Heart left ventricle (tissue), 16 donors: Measurements from ENCODE around the gene FJX1. TPM values are rescaled to one million over a fixed set of nuclear protein-coding genes. Genes with fewer than 3 reads are reported as not detected.

Experiments
- ATAC-seq, 4 donors: fragments of 200-7000 bp; cut with Tn5 transposase; one replicate each; pipeline ENCODE4 v1.9.1; 2020 to 2022; ENCODE audit warnings: moderate library complexity in 4 of 4, mild to moderate bottlenecking in 3 of 4, moderate number of reproducible peaks in 1 of 4
- DNase-seq, 5 donors: peaks; one replicate each; pipeline ENCODE4 v3.0.0-alpha.2; 2020
- H3K27ac ChIP-seq, 12 donors: fragments of 200-600 bp; sonication (generic) in 4 of 12; one replicate each; pipeline versions ENCODE4 v1.5.0 to v1.8.0; 2016 to 2022; ENCODE audit warnings: mild to moderate bottlenecking in 2 of 12
- H3K27me3 ChIP-seq, 9 donors: fragments of 200-600 bp; sonication (generic) in 2 of 9; one replicate each; pipeline versions ENCODE4 v1.5.1 to v1.8.0; 2016 to 2022; ENCODE audit warnings: mild to moderate bottlenecking in 3 of 9
- H3K36me3 ChIP-seq, 9 donors: fragments of 200-600 bp; sonication (generic) in 2 of 9; one replicate each; pipeline versions ENCODE4 v1.5.0 to v1.8.0; 2018 to 2022; ENCODE audit warnings: mild to moderate bottlenecking in 2 of 9
- H3K4me1 ChIP-seq, 12 donors: fragments of 200-600 bp; sonication (generic) in 4 of 12; one replicate each; pipeline versions ENCODE4 v1.5.0 to v1.8.0; 2016 to 2022; ENCODE audit warnings: mild to moderate bottlenecking in 3 of 12
- H3K4me3 ChIP-seq, 12 donors: fragments of 200-600 bp; sonication (generic) in 4 of 12; one replicate each; pipeline versions ENCODE4 v1.5.0 to v1.8.0; 2017 to 2022; ENCODE audit warnings: mild to moderate bottlenecking in 9 of 12, moderate library complexity in 4 of 12
- H3K9me3 ChIP-seq, 12 donors: fragments of 200-600 bp; sonication (generic) in 4 of 12; one replicate each; pipeline versions ENCODE4 v1.5.0 to v1.8.0; 2016 to 2022; ENCODE audit warnings: mild to moderate bottlenecking in 1 of 12
- CTCF ChIP-seq, 12 donors: fragments of 200-600 bp; sonication (generic) in 4 of 12; IDR thresholded peaks; one replicate each; pipeline versions ENCODE4 v1.5.0 to v1.8.0; 2018 to 2022; ENCODE audit warnings: antibody characterized with exemption in 12 of 12, mild to moderate bottlenecking in 5 of 12
- POLR2A ChIP-seq, 2 donors: fragments of 450-650 bp; IDR thresholded peaks; one replicate each; pipeline ENCODE4 v1.6.1; 2017; ENCODE audit warnings: antibody characterized with exemption in 2 of 2, mild to moderate bottlenecking in 2 of 2, moderate library complexity in 2 of 2
- WGBS, 4 donors: extraction: QIAGEN DNeasy Blood & Tissue Kit in 2 of 4; methylation state at CpG; one replicate each; pipeline versions ENCODE4 v1.1.5 to v1.1.7; 2013 to 2018; 5-methylcytosine and 5-hydroxymethylcytosine counted together
- intact Hi-C, 10 donors: fragments of 100-400 bp; cut with DNase I; formaldehyde crosslinking; loops; one replicate each; pipeline versions ENCODE4 v1.11.1 to v1.14.2; 2022
- polyA plus RNA-seq, 2 donors: library from polyadenylated mRNA; stranded (reverse); fragments of 200-250 nt; gene quantifications; one replicate each; pipeline ENCODE4 v1.2.3, GENCODE V29; 2013
- total RNA-seq, 9 donors: library from RNA; depleted of rRNA in 2 of 9; stranded (reverse); fragments of >200 nt in 2 of 9; fragmentation: NEBNext Ultra II Directional in 3 of 9; extraction: Animal tissue kit (Norgen Biotek cat#: 25700) in 3 of 9; gene quantifications; one replicate each; pipeline versions ENCODE4 v1.1.0 to v1.2.4, GENCODE V29; 2016 to 2023
- donor health status: ischemic (EF 13 %, LVEDD 7.1; RV severe dilation, severe dysfunction).
- donor health status: healthy with polysubstance abuse.
- donor health status: DM: no; HTN: yes; CAD: no.
- donor health status: DM: no; HTN: no; CAD: no.
- donor health status: ischemic (EF 25% LVEDD 6.9; RV normal size, moderate dysfunction).
- donor health status: ischemic (EF 25% LVEDD 5.7; RV mildly dilated, moderate dysfunction).
- donor health status: healthy.
- donor health status: DM: yes; HTN: yes; CAD: no.
- donor health status: ischemic (EF 35%, LVEDD 5.7; RV mildly dilated, moderate dysfunction).
- donor health status: nonischemic (EF 11% LVEDD 7.7; RV severe dilation, severe dysfunction).
- donor health status: DM: yes; HTN: yes; CAD: no.
- donor health status: PGD.
- donor health status: ischemic (EF 29% LVEDD 5.4; RV normal size, mild dysfunction).
- donor health status: nonischemic (EF 23%, LVEDD 6.1; RV moderate dilation, normal function).

Gene FJX1
- total and polyA plus RNA-seq, 11 donors, result 0.55 to 7.2 (median 2.3) TPM

DNA sequence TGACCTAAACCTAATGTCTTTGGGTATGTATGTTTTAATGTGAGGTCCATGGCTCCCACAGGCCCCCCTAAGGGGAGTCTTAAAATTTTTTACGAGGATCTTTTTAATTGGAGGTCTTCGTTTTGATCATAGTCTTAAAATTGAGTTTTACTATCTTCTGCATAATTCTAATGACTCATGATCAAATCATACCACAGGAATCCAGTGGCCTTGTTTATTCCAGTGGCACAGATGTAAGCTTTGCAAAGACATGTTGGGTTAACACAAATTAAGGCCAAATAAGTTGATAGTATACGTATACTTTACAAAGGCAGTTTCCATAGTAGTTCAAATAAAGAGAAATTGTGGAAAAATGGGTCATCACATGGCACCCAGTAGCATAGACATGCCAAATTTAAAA, 33.9 kb upstream of the FJX1 start:
- no peak for DNase-seq
- Histone ChIP-seq H3K4me1 (peaks cover 0 to 8% (median 0%) of the 10 kb centered on the region in 12 donors), H3K27ac (no peak overlapping the region), H3K9me3 (no peaks in the 10 kb centered on the region), H3K4me3 (no peak overlapping the region), H3K27me3 (peaks cover 0 to 23% (median 0%) of the 10 kb centered on the region in 9 donors), H3K36me3 (no peaks in the 10 kb centered on the region)
- TF ChIP-seq POLR2A (IDR thresholded peaks at IDR 0.05) (no peak), CTCF (IDR thresholded peaks at IDR 0.05) (no peak)
- no peak for ATAC-seq
- 84 to 89% (median 89%) methylated on average over 3 of the region's 3 CpGs for WGBS, 4 donors
- intact Hi-C loops, result no loop called here

- ATAC-seq (no peak), DNase-seq (no peak)
- intact Hi-C loops, result no loop called here
- 79 to 85% (median 82%) methylated on average over 5 of the region's 5 CpGs for WGBS, 4 donors
- Histone ChIP-seq H3K27ac (no peak overlapping the region), H3K4me3 (no peak overlapping the region), H3K27me3 (peaks cover 0 to 27% (median 0%) of the 10 kb centered on the region in 9 donors), H3K36me3 (no peaks in the 10 kb centered on the region), H3K4me1 (no peaks in the 10 kb centered on the region), H3K9me3 (no peaks in the 10 kb centered on the region)
- TF ChIP-seq CTCF (IDR thresholded peaks at IDR 0.05) (no peak), POLR2A (IDR thresholded peaks at IDR 0.05) (no peak)
Observed at GRCh38 chr11:35585416-35585815, 32.8 kb upstream of the FJX1 start.

GRCh38 chr11:35586222-35586621, 32.0 kb upstream of the FJX1 start:
- no peaks in the 10 kb centered on the region for H3K4me1 ChIP-seq
- DNase-seq (no peak), ATAC-seq (no peak)
- WGBS, 4 donors, result 72 to 87% (median 77%) methylated on average over 3 of the region's 3 CpGs
- no peaks in the 10 kb centered on the region for H3K9me3 ChIP-seq
- intact Hi-C loops, result no loop called here
- H3K36me3 ChIP-seq, result no peaks in the 10 kb centered on the region
- H3K27me3 ChIP-seq, result peaks cover 0 to 27% (median 0%) of the 10 kb centered on the region in 9 donors
- no peak overlapping the region for H3K27ac ChIP-seq
- TF ChIP-seq POLR2A (IDR thresholded peaks at IDR 0.05), result no peak
- TF ChIP-seq CTCF (IDR thresholded peaks at IDR 0.05), result no peak
- no peak overlapping the region for H3K4me3 ChIP-seq

DNA sequence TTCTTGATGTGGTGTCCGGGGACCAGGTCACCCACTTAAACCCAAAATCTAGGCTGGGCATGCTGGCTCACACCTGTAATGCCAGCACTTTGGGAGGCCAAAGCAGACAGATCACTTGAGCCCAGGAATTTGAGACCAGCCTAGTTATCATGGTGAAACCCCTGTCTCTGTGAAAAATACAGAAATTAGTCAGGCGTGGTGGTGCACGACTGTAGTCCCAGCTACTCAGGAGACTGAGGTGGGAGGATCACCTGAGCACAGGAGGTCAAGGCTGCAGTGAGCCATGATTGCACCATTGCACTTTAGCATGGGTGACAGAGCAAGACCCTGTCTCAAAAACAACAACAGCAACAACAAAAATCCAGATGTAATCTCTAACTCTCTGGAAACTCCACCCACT, 30.3 kb upstream of the FJX1 start:
- 82 to 89% (median 84%) methylated on average over 3 of the region's 3 CpGs for WGBS, 4 donors
- ATAC-seq, result no peak
- intact Hi-C loops, result no loop called here

DNA sequence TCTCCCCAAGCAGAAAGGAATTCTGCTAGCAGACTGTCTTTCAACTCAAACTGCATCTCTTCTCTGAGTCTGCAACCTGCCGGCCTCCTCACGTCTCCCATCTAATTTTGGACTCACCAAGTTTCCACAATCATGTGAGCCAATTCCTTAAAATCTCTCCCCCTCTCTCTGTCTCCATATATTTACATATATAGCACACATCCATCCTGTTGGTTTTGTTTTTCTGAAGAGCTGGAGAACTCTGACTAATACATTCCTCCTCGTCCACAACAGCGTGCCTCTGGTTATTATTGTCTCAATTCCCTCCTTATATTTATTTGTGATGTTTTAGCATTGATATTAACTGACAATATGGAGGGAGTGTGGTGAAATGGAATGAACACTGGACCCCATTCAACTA, 29.6 kb upstream of the FJX1 start:
- H3K27me3 ChIP-seq, result peaks cover 0 to 25% (median 0%) of the 10 kb centered on the region in 9 donors
- H3K27ac ChIP-seq, result no peak overlapping the region
- H3K36me3 ChIP-seq, result no peaks in the 10 kb centered on the region
- no peak for DNase-seq
- H3K9me3 ChIP-seq, result no peaks in the 10 kb centered on the region
- no peak for TF ChIP-seq CTCF (IDR thresholded peaks at IDR 0.05)
- TF ChIP-seq POLR2A (IDR thresholded peaks at IDR 0.05), result no peak
- intact Hi-C loops, result no loop called here
- no peak for ATAC-seq
- no peak overlapping the region for H3K4me3 ChIP-seq
- 77 to 87% (median 80%) methylated on average over 4 of the region's 4 CpGs for WGBS, 4 donors
- no peaks in the 10 kb centered on the region for H3K4me1 ChIP-seq

More for the DNA sequence above, 30.3 kb upstream of the FJX1 start:
- no peaks in the 10 kb centered on the region for H3K36me3 ChIP-seq
- H3K4me1 ChIP-seq, result no peaks in the 10 kb centered on the region
- H3K27ac ChIP-seq, result no peak overlapping the region
- no peak for DNase-seq
- no peaks in the 10 kb centered on the region for H3K9me3 ChIP-seq
- TF ChIP-seq POLR2A (IDR thresholded peaks at IDR 0.05), result no peak
- no peak overlapping the region for H3K4me3 ChIP-seq
- peaks cover 0 to 27% (median 0%) of the 10 kb centered on the region in 9 donors for H3K27me3 ChIP-seq
